Stomach (tissue), 9 donors: ENCODE data around the gene FAM83B. TPM values are rescaled to one million over a fixed set of nuclear protein-coding genes. Genes with fewer than 3 reads are reported as not detected.

Source experiments
- DNase-seq, 2 donors: peaks; one replicate each; pipeline versions ENCODE4 v3.0.0 to v3.0.0-alpha.2; 2013 to 2019
- H3K27ac ChIP-seq, 5 donors: fragments of 200-600 bp in 4 of 5; sonication (generic) in 4 of 5; one replicate each; pipeline ENCODE4 v1.5.1; 2013 to 2019; ENCODE audit warnings: mild to moderate bottlenecking in 1 of 5, moderate library complexity in 1 of 5
- H3K27me3 ChIP-seq, 3 donors: fragments of 200-600 bp; sonication (generic); one replicate each; pipeline ENCODE4 v1.5.1; 2017 to 2019; ENCODE audit warnings: mixed run types in 1 of 3
- H3K36me3 ChIP-seq, 4 donors: fragments of 200-600 bp; sonication (generic); 1 replicate in 3 of 4; 2 replicates in 1 of 4; pipeline ENCODE4 v1.5.1; 2016 to 2019
- H3K4me1 ChIP-seq, 4 donors: fragments of 200-600 bp; sonication (generic); one replicate each; pipeline ENCODE4 v1.5.1; 2016 to 2019
- H3K4me3 ChIP-seq, 4 donors: fragments of 200-600 bp; sonication (generic) in 3 of 4; one replicate each; pipeline ENCODE4 v1.5.1; 2016 to 2019; ENCODE audit warnings: mild to moderate bottlenecking in 1 of 4
- H3K9me3 ChIP-seq, 4 donors: fragments of 200-600 bp; sonication (generic); one replicate each; pipeline ENCODE4 v1.5.1; 2016 to 2019
- EP300 ChIP-seq: sonication (generic); formaldehyde crosslinking; IDR thresholded peaks from one replicate; pipeline ENCODE4 v1.6.1; 2017; ENCODE audit warnings: antibody characterized with exemption
- POLR2A ChIP-seq, 4 donors: fragments of 450-650 bp; IDR thresholded peaks; one replicate each; pipeline ENCODE4 v1.6.1; 2016; ENCODE audit warnings: antibody characterized with exemption in 4 of 4, control low read depth in 2 of 4, mild to moderate bottlenecking in 1 of 4, moderate library complexity in 1 of 4
- POLR2AphosphoS5 ChIP-seq, 3 donors: sonication (generic); formaldehyde crosslinking; IDR thresholded peaks; one replicate each; pipeline ENCODE4 v1.6.1; 2016; ENCODE audit warnings: antibody characterized with exemption in 3 of 3
- WGBS, 5 donors: extraction: QIAGEN DNeasy Blood & Tissue Kit in 3 of 5; methylation state at CpG; one replicate each; pipeline versions ENCODE4 v1.1.5 to v1.1.7; 2013 to 2018; 5-methylcytosine and 5-hydroxymethylcytosine counted together
- intact Hi-C: fragments of 100-400 bp; cut with DNase I; formaldehyde crosslinking; loops from one replicate; pipeline ENCODE4 v1.15.1; 2023; ENCODE audit warnings: low total_unique reads
- polyA plus RNA-seq, 3 donors: library from polyadenylated mRNA; stranded (reverse); fragments of 200-250 nt; gene quantifications; one replicate each; pipeline ENCODE4 v1.2.3, GENCODE V29; 2013
- total RNA-seq, 5 donors: library from RNA; depleted of rRNA; stranded (reverse); fragments of >200 nt; gene quantifications; one replicate each; pipeline versions ENCODE4 v1.1.0 to v1.2.3, GENCODE V29; 2014 to 2016
- TF ChIP-seq, protein P1 (sequence below), 7 experiments: fragments of 450-650 bp in 4 of 7; fragments of 200-600 bp in 3 of 7; sonication (generic) in 3 of 7; IDR thresholded peaks; one replicate each; pipeline ENCODE4 v1.5.1; 2016 to 2019; ENCODE audit warnings: antibody characterized with exemption in 7 of 7, control low read depth in 2 of 7, mild to moderate bottlenecking in 1 of 7
- donor health status: healthy with polysubstance abuse.
- donor health status: Bipolar disorder and iron deficiency.
- donor health status: healthy.

FAM83B gene
- total and polyA plus RNA-seq, 8 donors: 0.44 to 19.3 (median 6.4) TPM

DNA sequence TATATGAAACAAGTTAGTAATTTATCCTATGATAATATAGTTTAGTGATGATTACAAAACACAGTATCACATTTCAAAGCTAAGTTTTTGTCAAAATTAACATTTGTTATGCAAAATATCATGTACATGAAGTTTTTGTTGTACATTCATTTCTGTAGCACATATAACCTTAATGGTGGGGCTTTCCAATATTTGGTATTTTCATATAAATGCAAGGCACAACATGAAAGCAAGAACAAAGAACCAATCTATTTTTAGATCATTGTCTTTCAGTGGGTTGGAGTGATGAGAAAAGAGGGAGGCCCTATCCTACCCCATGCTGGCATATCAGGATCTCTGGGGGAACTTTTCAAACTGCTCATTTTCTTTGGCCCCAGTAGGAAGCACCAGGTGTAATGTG, 53.4 kb downstream of the FAM83B start:
- H3K27ac ChIP-seq: no peak overlapping the region
- no peaks in the 10 kb centered on the region for H3K9me3 ChIP-seq
- no peaks in the 10 kb centered on the region for H3K36me3 ChIP-seq
- H3K4me1 ChIP-seq: no peaks in the 10 kb centered on the region
- no peaks in the 10 kb centered on the region for H3K27me3 ChIP-seq
- DNase-seq: no peak
- no peak overlapping the region for H3K4me3 ChIP-seq
- TF ChIP-seq, protein P1, sequence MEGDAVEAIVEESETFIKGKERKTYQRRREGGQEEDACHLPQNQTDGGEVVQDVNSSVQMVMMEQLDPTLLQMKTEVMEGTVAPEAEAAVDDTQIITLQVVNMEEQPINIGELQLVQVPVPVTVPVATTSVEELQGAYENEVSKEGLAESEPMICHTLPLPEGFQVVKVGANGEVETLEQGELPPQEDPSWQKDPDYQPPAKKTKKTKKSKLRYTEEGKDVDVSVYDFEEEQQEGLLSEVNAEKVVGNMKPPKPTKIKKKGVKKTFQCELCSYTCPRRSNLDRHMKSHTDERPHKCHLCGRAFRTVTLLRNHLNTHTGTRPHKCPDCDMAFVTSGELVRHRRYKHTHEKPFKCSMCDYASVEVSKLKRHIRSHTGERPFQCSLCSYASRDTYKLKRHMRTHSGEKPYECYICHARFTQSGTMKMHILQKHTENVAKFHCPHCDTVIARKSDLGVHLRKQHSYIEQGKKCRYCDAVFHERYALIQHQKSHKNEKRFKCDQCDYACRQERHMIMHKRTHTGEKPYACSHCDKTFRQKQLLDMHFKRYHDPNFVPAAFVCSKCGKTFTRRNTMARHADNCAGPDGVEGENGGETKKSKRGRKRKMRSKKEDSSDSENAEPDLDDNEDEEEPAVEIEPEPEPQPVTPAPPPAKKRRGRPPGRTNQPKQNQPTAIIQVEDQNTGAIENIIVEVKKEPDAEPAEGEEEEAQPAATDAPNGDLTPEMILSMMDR (IDR thresholded peaks at IDR 0.05): no peak
- TF ChIP-seq EP300 (no peak), POLR2A (IDR thresholded peaks at IDR 0.05) (no peak), POLR2AphosphoS5 (IDR thresholded peaks at IDR 0.05) (no peak)
- intact Hi-C loops: no loop called here

DNA sequence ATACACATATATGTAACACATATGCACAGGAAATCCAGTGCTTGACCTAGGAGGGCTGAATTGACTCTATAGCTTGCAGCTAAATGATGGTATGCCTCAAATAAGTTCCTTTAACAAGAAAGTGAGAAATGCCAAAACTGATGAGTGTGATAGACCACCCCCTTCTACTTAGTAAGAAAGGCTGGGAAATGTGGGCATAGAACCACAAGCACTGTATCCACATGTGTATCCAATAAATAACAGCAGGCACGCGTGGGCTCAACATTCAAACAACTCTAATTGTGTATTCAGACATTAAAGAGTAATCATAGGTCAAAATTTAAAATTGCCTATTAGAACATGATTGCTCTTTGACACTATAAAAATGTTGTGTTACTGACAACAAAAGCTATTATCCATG, 54.1 kb downstream of the FAM83B start:
- intact Hi-C loops: no loop called here

DNA sequence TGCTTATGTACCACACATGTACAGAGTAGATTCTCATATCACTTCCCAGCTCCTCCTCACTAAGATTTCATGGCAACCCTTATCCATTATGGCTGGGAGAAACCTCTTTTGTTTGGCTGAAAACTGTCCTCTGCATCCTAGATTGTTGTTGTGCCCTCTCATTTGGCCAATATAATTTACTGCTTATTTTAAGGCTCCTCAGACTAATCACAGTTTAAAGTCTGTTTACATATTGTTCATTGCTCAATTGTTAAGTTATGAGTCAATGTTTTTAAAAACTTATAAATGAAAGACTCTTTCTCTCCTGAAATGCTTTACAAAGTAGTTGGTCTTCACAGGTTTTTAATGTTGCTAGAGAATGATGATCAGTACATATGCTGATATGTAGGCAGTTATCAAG, 57.3 kb downstream of the FAM83B start:
- no peak overlapping the region for H3K27ac ChIP-seq
- intact Hi-C loops: no loop called here
- no peaks in the 10 kb centered on the region for H3K9me3 ChIP-seq
- no peaks in the 10 kb centered on the region for H3K27me3 ChIP-seq
- H3K4me1 ChIP-seq: no peaks in the 10 kb centered on the region
- no peak overlapping the region for H3K4me3 ChIP-seq
- TF ChIP-seq POLR2A (IDR thresholded peaks at IDR 0.05) (no peak), EP300 (no peak), POLR2AphosphoS5 (IDR thresholded peaks at IDR 0.05) (no peak)
- TF ChIP-seq, protein P1 (IDR thresholded peaks at IDR 0.05): no peak
- no peak for DNase-seq
- no peaks in the 10 kb centered on the region for H3K36me3 ChIP-seq

More for the DNA sequence above, 54.1 kb downstream of the FAM83B start:
- TF ChIP-seq EP300 (no peak), POLR2A (IDR thresholded peaks at IDR 0.05) (no peak), POLR2AphosphoS5 (IDR thresholded peaks at IDR 0.05) (no peak)
- TF ChIP-seq, protein P1 (IDR thresholded peaks at IDR 0.05): no peak
- H3K4me3 ChIP-seq: no peak overlapping the region
- no peaks in the 10 kb centered on the region for H3K27me3 ChIP-seq
- H3K36me3 ChIP-seq: no peaks in the 10 kb centered on the region
- WGBS, 5 donors: 85 to 94% (median 90%) methylated on average over 2 of the region's 2 CpGs
- H3K4me1 ChIP-seq: no peaks in the 10 kb centered on the region
- H3K9me3 ChIP-seq: no peaks in the 10 kb centered on the region
- no peak for DNase-seq
- no peak overlapping the region for H3K27ac ChIP-seq

DNA sequence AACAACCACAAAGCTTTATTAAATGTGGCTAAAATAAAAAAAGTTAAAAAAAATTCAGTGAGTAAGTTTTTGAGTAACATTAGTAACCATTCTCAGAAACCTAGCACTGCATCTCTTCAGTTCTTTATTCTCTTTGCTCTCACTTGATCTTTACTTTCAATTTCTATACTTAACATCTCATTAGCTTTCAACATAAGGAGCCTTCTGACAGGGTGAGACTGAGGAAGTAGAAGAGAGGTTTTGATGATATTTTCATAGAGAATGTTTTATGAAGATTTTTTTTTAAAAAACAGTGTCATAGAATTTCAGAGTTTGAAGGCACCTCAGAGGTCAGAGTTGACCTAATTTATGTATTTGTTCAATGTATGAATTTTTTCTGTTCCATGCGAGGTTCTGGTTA, 60.8 kb downstream of the FAM83B start:
- Histone ChIP-seq H3K9me3 (no peaks in the 10 kb centered on the region), H3K4me1 (no peaks in the 10 kb centered on the region), H3K4me3 (no peak overlapping the region), H3K27me3 (no peaks in the 10 kb centered on the region), H3K27ac (no peak overlapping the region), H3K36me3 (no peaks in the 10 kb centered on the region)
- DNase-seq: no peak
- intact Hi-C loops: no loop called here
- TF ChIP-seq POLR2AphosphoS5 (IDR thresholded peaks at IDR 0.05): no peak
- TF ChIP-seq POLR2A (IDR thresholded peaks at IDR 0.05): no peak
- TF ChIP-seq EP300: no peak
- TF ChIP-seq, protein P1 (IDR thresholded peaks at IDR 0.05): no peak
- 42 to 62% (median 60%) methylated on average over 1 of the region's 1 CpG for WGBS, 5 donors
